A549 (cell line): ENCODE data around the gene ATP10A. TPM values are rescaled to one million over a fixed set of nuclear protein-coding genes. Genes with fewer than 3 reads are reported as not detected.

Experiments
- ATAC-seq, 2 experiments: fragments of 200-7000 bp in 1 of 2; fragments of >200 bp in 1 of 2; cut with Nextera tagmentation in 1 of 2; cut with Tn5 transposase in 1 of 2; 3 replicates each; pipeline versions ENCODE4 v1.8.0 to v1.9.1; 2018 to 2020; ENCODE audit warnings: mild to moderate bottlenecking in 1 of 2, moderate library complexity in 1 of 2
- CTCF ChIA-PET: fragments of 300-600 bp; sonication (Branson Sonifier 250); formaldehyde crosslinking; extraction: SDS; loops from one replicate; lab custom pipeline; 2021; ENCODE audit warnings: antibody characterized with exemption, inconsistent platforms; lab: Yijun Ruan, JAX
- POLR2A ChIA-PET: fragments of 350-600 bp; formaldehyde crosslinking; extraction: SDS; loops from one replicate; lab custom pipeline; 2021; ENCODE audit warnings: antibody characterized with exemption, inconsistent platforms; lab: Yijun Ruan, JAX
- DNase-seq, 2 experiments: peaks; one replicate each; pipeline versions ENCODE4 v3.0.0 to v3.0.0-alpha.2; 2011 to 2016; ENCODE audit warnings: low read depth in 1 of 2, low spot score in 1 of 2
- FAIRE-seq: peaks from 2 replicates; lab custom pipeline; 2011; peaks lifted over from hg19 to GRCh38; lab: Jason Lieb, UNC
- H3K27ac ChIP-seq, 2 experiments: fragments of >200 bp; sonication (Bioruptor Twin); formaldehyde crosslinking; 3 replicates each; pipeline ENCODE4 v1.5.1; 2016 to 2017
- H3K4me1 ChIP-seq: fragments of >200 bp; sonication (Bioruptor Twin); formaldehyde crosslinking; 3 replicates; pipeline ENCODE4 v1.6.1; 2016
- H3K4me2 ChIP-seq: fragments of >200 bp; sonication (Bioruptor Twin); formaldehyde crosslinking; 3 replicates; pipeline ENCODE4 v1.6.1; 2016
- H3K4me3 ChIP-seq: fragments of >200 bp; sonication (Bioruptor Twin); formaldehyde crosslinking; 3 replicates; pipeline ENCODE4 v1.5.1; 2016
- H3K9me3 ChIP-seq: fragments of >200 bp; sonication (Bioruptor Twin); formaldehyde crosslinking; 3 replicates; pipeline ENCODE4 v1.6.1; 2016
- BHLHE40 ChIP-seq: IDR thresholded peaks from 2 replicates; pipeline ENCODE4 v1.6.1; 2012; ENCODE audit warnings: low read depth, low read length, inconsistent platforms
- CBX8 ChIP-seq: fragments of 200-600 bp; sonication (generic); IDR thresholded peaks from 2 replicates; pipeline ENCODE4 v1.6.1; 2016
- CEBPB ChIP-seq, 2 experiments: fragments of >200 bp in 1 of 2; sonication (Bioruptor Twin) in 1 of 2; formaldehyde crosslinking in 1 of 2; IDR thresholded peaks; 2 replicates each; pipeline ENCODE4 v1.6.1; 2012 to 2016
- CHD2 ChIP-seq: fragments of 150-350 bp; IDR thresholded peaks from 2 replicates; pipeline ENCODE4 v1.6.1; 2014; ENCODE audit warnings: low read length; ENCODE audit not compliant: partially characterized antibody
- CHD4 ChIP-seq: fragments of 200-600 bp; sonication (generic); IDR thresholded peaks from 2 replicates; pipeline ENCODE4 v1.6.1; 2016; ENCODE audit warnings: antibody characterized with exemption, mild to moderate bottlenecking, borderline replicate concordance
- CTCF ChIP-seq: fragments of >200 bp; sonication (Bioruptor Twin); formaldehyde crosslinking; IDR thresholded peaks from 3 replicates; pipeline ENCODE4 v1.5.1; 2016
- ELK1 ChIP-seq: fragments of 150-350 bp; IDR thresholded peaks from 2 replicates; pipeline ENCODE4 v1.6.1; 2014; ENCODE audit warnings: low read depth, mild to moderate bottlenecking, low read length
- EP300 ChIP-seq, 2 experiments: fragments of >200 bp; sonication (Bioruptor Twin); formaldehyde crosslinking; IDR thresholded peaks; 2 replicates in 1 of 2; 3 replicates in 1 of 2; pipeline ENCODE4 v1.6.1; 2016 to 2017
- ESRRA ChIP-seq: fragments of 150-350 bp; IDR thresholded peaks from 2 replicates; pipeline ENCODE4 v1.6.1; 2014; ENCODE audit warnings: mild to moderate bottlenecking, low read length, borderline replicate concordance
- GATA3 ChIP-seq: IDR thresholded peaks from 2 replicates; pipeline ENCODE4 v1.6.1; 2012; ENCODE audit warnings: borderline replicate concordance
- HDAC2 ChIP-seq: fragments of 200-600 bp; sonication (generic); IDR thresholded peaks from 2 replicates; pipeline ENCODE4 v1.6.1; 2016
- HES2 ChIP-seq: fragments of >200 bp; sonication (Bioruptor Twin); formaldehyde crosslinking; IDR thresholded peaks from 2 replicates; pipeline ENCODE4 v1.6.1; 2016
- HOXA7 ChIP-seq: fragments of 250-450 bp; sonication (Bioruptor Pico); IDR thresholded peaks from 2 replicates; pipeline ENCODE4 v1.5.0; 2020; ENCODE audit warnings: mild to moderate bottlenecking, moderate library complexity
- HOXB13 ChIP-seq: fragments of 250-450 bp; sonication (Bioruptor Pico); IDR thresholded peaks from 2 replicates; pipeline ENCODE4 v1.5.0; 2020; ENCODE audit warnings: low read depth, mild to moderate bottlenecking, moderate library complexity
- HOXB5 ChIP-seq: fragments of 250-450 bp; sonication (Bioruptor Pico); IDR thresholded peaks from 2 replicates; pipeline ENCODE4 v1.5.0; 2020; ENCODE audit warnings: mild to moderate bottlenecking, moderate library complexity
- KDM5A ChIP-seq: fragments of 200-600 bp; sonication (generic); IDR thresholded peaks from 2 replicates; pipeline ENCODE4 v1.6.1; 2016; ENCODE audit warnings: antibody characterized with exemption, mild to moderate bottlenecking
- MAX ChIP-seq: IDR thresholded peaks from 2 replicates; pipeline ENCODE4 v1.6.1; 2012
- PBX3 ChIP-seq: IDR thresholded peaks from 2 replicates; pipeline ENCODE4 v1.6.1; 2012
- POLR2A ChIP-seq: IDR thresholded peaks from 2 replicates; pipeline ENCODE4 v1.6.1; 2012; ENCODE audit warnings: mild to moderate bottlenecking, low read length
- RAD21 ChIP-seq, 2 experiments: fragments of >200 bp in 1 of 2; sonication (Bioruptor Twin) in 1 of 2; formaldehyde crosslinking in 1 of 2; IDR thresholded peaks in 1 of 2; conservative IDR thresholded peaks in 1 of 2; 2 replicates in 1 of 2; 3 replicates in 1 of 2; pipeline ENCODE4 v1.6.1; 2012 to 2018; ENCODE audit warnings: inconsistent platforms in 1 of 2
- RARB ChIP-seq: fragments of 250-450 bp; sonication (Bioruptor Pico); IDR thresholded peaks from 2 replicates; pipeline ENCODE4 v1.8.0; 2021; ENCODE audit warnings: mild to moderate bottlenecking, moderate library complexity
- REST ChIP-seq: fragments of 200-600 bp; sonication (generic); IDR thresholded peaks from 2 replicates; pipeline ENCODE4 v1.6.1; 2016; ENCODE audit warnings: antibody characterized with exemption, mild to moderate bottlenecking, moderate library complexity
- SMC3 ChIP-seq: fragments of >200 bp; sonication (Bioruptor Twin); formaldehyde crosslinking; IDR thresholded peaks from 3 replicates; pipeline ENCODE4 v1.6.1; 2018; ENCODE audit warnings: inconsistent platforms
- TP53 ChIP-seq: fragments of 250-450 bp; sonication (Bioruptor Pico); IDR thresholded peaks from 2 replicates; pipeline ENCODE4 v1.5.0; 2021; ENCODE audit warnings: mild to moderate bottlenecking, moderate library complexity
- ZSCAN20 ChIP-seq: fragments of 250-450 bp; sonication (Bioruptor Pico); IDR thresholded peaks from 2 replicates; pipeline ENCODE4 v1.8.0; 2022; ENCODE audit warnings: mild to moderate bottlenecking, moderate library complexity
- WGBS: methylation state at CpG from one replicate; pipeline ENCODE4 v1.1.6; 2017; ENCODE audit errors: missing lambda C conversion rate; 5-methylcytosine and 5-hydroxymethylcytosine counted together
- polyA plus RNA-seq, 4 experiments: library from polyadenylated mRNA; depleted of rRNA in 3 of 4; stranded (reverse); fragments of >200 nt; fragmentation: RNase III in 1 of 4; extraction: RNeasy Plus Mini Kit Qiagen cat#74134 plus additional on column Dnase treatment in 1 of 4; gene quantifications; 2 replicates in 3 of 4; 3 replicates in 1 of 4; pipeline ENCODE4 v1.2.3, GENCODE V29; 2011 to 2017

ATP10A gene
- polyA plus RNA-seq, 2 of the 4 experiments (the other 2 are of a cell fraction), result 5.9 to 7.6 TPM

- no peaks in the 10 kb centered on the region for H3K4me1 ChIP-seq
- ChIA-PET CTCF (interaction anchor here (0.6 kb wide), 1 partner anchor 493 kb away, joined by 4 read pairs; no protein-coding TSS in a partner anchor), POLR2A (no interaction called here)
- no peak overlapping the region for H3K4me3 ChIP-seq
- TF ChIP-seq RAD21 (conservative IDR thresholded peaks at IDR 0.05 in 1 of 2, IDR thresholded peaks at IDR 0.05 in 1 of 2), result no peak
- no peak for TF ChIP-seq HES2
- TF ChIP-seq CEBPB (IDR thresholded peaks at IDR 0.05), result no peak
- no peak for TF ChIP-seq KDM5A
- no peak for TF ChIP-seq REST
- no peak for TF ChIP-seq CBX8
- no peak for TF ChIP-seq CHD4
- no peak for TF ChIP-seq CTCF
- no peak for TF ChIP-seq PBX3
- TF ChIP-seq HOXA7 (CRISPR knock-in tag), result no peak
- no peak for TF ChIP-seq ELK1
- TF ChIP-seq GATA3, result no peak
- no peak for TF ChIP-seq POLR2A
- TF ChIP-seq HOXB5, result no peak
- TF ChIP-seq HOXB13 (CRISPR knock-in tag), result no peak
- no peak for TF ChIP-seq BHLHE40
- no peak for TF ChIP-seq TP53
- ATAC-seq (no peak), DNase-seq (no peak), FAIRE-seq (no peak)
- no peaks in the 10 kb centered on the region for H3K9me3 ChIP-seq
- no peak overlapping the region for H3K27ac ChIP-seq
- no peak overlapping the region for H3K4me2 ChIP-seq
- WGBS, result 96% methylated on average over 8 of the region's 8 CpGs
Measured at GRCh38 chr15:25708391-25708790, 154.7 kb downstream of the ATP10A start.

- POLR2A ChIA-PET, result no interaction called here
- FAIRE-seq (no peak), ATAC-seq (no peak), DNase-seq (no peak)
- Histone ChIP-seq H3K4me3 (no peak overlapping the region), H3K4me1 (no peaks in the 10 kb centered on the region), H3K27ac (no peak overlapping the region), H3K4me2 (no peak overlapping the region), H3K9me3 (no peaks in the 10 kb centered on the region)
- CTCF ChIA-PET, result no interaction called here
- WGBS, result 87% methylated on average over 19 of the region's 27 CpGs
- TF ChIP-seq CHD2 (no peak), ESRRA (no peak), HOXB13 (CRISPR knock-in tag) (no peak), GATA3 (no peak), RARB (CRISPR knock-in tag) (no peak), EP300 (IDR thresholded peaks at IDR 0.05) (no peak), HDAC2 (no peak), CBX8 (no peak), SMC3 (no peak), MAX (no peak), ELK1 (no peak), ZSCAN20 (CRISPR knock-in tag) (no peak)
Measured at GRCh38 chr15:25707656-25708365, 155.3 kb downstream of the ATP10A start.
